Activated CD4-positive, alpha-beta memory T cell treated with anti-CD3 and anti-CD28 coated beads for 36 hours (primary cell): ENCODE results near the gene CSNK2B. TPM values are rescaled to one million over a fixed set of nuclear protein-coding genes. Genes with fewer than 3 reads are reported as not detected.
A peak's percentile ranks its signal among the peaks of the same experiment; 100 is the strongest.

ENCODE experiments used
- CTCF ChIA-PET: fragments of 350-600 bp; sonication (Branson Sonifier 250); formaldehyde crosslinking; loops from one replicate; lab custom pipeline; 2021; ENCODE audit warnings: antibody characterized with exemption, inconsistent platforms; lab: Charles Lee
- POLR2A ChIA-PET: fragments of 350-600 bp; sonication (Branson Sonifier 250); formaldehyde crosslinking; loops from one replicate; lab custom pipeline; 2021; ENCODE audit warnings: antibody characterized with exemption; lab: Charles Lee
- DNase-seq: peaks from one replicate; pipeline ENCODE4 v3.0.0-alpha.2; 2020
- H3K27ac Mint-ChIP-seq: one replicate; pipeline ENCODE4 v1.8.0; 2021; ENCODE audit warnings: mixed read lengths
- H3K27me3 Mint-ChIP-seq: one replicate; pipeline ENCODE4 v1.8.0; 2021; ENCODE audit warnings: mixed read lengths
- H3K36me3 Mint-ChIP-seq: one replicate; pipeline ENCODE4 v1.8.0; 2021; ENCODE audit warnings: mixed read lengths
- H3K4me1 Mint-ChIP-seq: one replicate; pipeline ENCODE4 v1.8.0; 2021; ENCODE audit warnings: low read depth, mixed read lengths
- H3K4me3 Mint-ChIP-seq: one replicate; pipeline ENCODE4 v1.8.0; 2021; ENCODE audit warnings: mild to moderate bottlenecking, mixed read lengths
- H3K9me3 Mint-ChIP-seq: one replicate; pipeline ENCODE4 v1.8.0; 2021; ENCODE audit warnings: mixed read lengths
- intact Hi-C: fragments of 100-400 bp; cut with micrococcal nuclease; formaldehyde crosslinking; loops from one replicate; pipeline ENCODE4 v1.15.1; 2023
- total RNA-seq, 2 experiments: library from RNA; stranded (reverse); gene quantifications; one replicate each; pipeline ENCODE4 v1.2.3, GENCODE V29; 2021

CSNK2B gene
- total RNA-seq, 2 experiments from 2014 or later = 227 to 234 TPM

DNA sequence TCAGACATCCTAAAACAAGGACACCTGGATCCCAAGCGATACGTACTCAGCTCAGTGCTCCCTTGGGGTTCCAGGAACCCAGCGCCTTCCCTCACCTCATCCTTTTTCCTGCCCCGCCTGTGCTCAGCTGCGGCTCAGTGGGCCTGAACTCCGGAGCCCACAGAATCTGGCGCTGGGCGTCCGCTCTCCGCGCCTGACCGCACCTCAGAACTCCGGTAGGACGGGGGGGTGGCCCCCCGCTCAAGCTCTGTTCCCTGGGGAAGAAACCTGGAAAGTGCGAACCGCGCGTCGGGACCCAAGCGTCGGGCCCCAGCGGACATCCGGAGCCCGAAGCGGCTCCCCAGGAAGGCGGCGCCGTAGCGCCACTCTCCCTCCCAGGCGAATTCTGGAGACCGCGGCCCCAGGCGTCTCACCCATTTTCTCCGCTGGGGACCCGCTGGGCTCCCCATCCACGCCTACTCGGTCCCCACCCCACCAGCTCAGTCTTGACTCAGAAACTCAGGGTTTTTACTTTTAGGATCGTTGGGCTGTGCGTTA, 15.3 kb downstream of the CSNK2B start:
- peaks cover 2% of the 10 kb centered on the region for H3K36me3 Mint-ChIP-seq

DNA sequence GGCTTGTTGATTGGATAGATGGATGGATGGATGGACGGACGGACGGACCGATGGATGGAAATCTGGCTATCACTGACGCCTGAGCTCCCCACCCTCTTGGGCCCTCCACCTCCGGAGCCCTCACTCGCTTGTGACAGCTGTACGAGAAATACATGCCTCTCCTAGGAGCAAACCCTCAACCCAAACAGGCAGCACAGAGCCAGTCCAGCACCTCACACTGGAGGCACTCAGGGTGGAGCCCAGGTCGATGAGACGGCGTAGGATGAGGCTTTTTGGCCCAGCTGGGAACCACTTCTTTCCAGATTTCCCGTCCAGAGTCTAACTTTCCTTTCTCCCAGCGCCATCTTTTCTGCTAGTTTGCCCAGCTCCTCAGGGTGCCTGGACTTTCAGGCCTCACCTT, 17.7 kb downstream of the CSNK2B start:
- H3K4me1 Mint-ChIP-seq = peaks cover 15% of the 10 kb centered on the region
- ChIA-PET CTCF (interaction anchor here (1.1 to 2.0 kb wide), 3 partner anchors 9 to 147 kb away, joined by 3 to 7 read pairs (median 4); no protein-coding TSS in a partner anchor), POLR2A (no interaction called here)
- no peaks in the 10 kb centered on the region for H3K27me3 Mint-ChIP-seq
- peaks cover 8% of the 10 kb centered on the region for H3K36me3 Mint-ChIP-seq
- no peak overlapping the region for H3K4me3 Mint-ChIP-seq
- no peak overlapping the region for H3K27ac Mint-ChIP-seq
- intact Hi-C loops = loop anchor here (5.0 kb wide), 1 partner anchor 269 kb away; no protein-coding TSS in a partner anchor
- DNase-seq = no peak
- H3K9me3 Mint-ChIP-seq = no peaks in the 10 kb centered on the region

More for the DNA sequence above, 15.3 kb downstream of the CSNK2B start:
- peak; percentile 67 for DNase-seq
- Mint-ChIP-seq H3K27ac (peak overlapping the region; percentile 44), H3K4me3 (peak overlapping the region; percentile 76), H3K9me3 (no peaks in the 10 kb centered on the region), H3K4me1 (peaks cover 15% of the 10 kb centered on the region), H3K27me3 (no peaks in the 10 kb centered on the region)
- ChIA-PET CTCF (interaction anchor here (0.7 to 1.5 kb wide), 14 partner anchors 8 to 278 kb away, joined by 3 to 10 read pairs (median 4); partner anchors contain the start of genes MSH5, NELFE and SKIC2), POLR2A (interaction anchor here (0.5 to 1.0 kb wide), 4 partner anchors 17 to 124 kb away, joined by 3 read pairs; partner anchors contain the start of gene GPANK1)
- intact Hi-C loops = loop anchor here (2.0 to 5.0 kb wide), 2 partner anchors 58 to 271 kb away; no protein-coding TSS in a partner anchor

DNA sequence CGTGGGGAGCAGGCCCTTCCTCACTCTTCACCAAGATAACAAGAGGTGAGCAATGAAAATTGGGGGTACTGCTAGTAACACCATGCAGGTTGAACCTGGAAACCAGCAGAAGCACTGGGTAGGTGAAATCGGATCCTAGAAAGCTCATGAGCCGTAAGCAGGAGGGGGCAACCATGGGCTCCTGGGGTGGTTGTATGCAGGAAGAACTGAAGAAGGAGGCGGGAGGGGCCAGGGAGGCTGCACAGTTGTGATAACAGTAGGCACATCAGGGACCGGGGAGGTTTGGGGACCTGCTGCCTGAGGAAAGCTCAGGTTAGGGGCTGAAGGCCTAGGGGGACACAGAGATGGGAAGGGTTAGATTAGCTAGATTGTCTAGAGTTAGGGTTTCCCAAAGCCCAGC, 20.6 kb downstream of the CSNK2B start:
- peak overlapping the region; percentile 36 for H3K27ac Mint-ChIP-seq

DNA sequence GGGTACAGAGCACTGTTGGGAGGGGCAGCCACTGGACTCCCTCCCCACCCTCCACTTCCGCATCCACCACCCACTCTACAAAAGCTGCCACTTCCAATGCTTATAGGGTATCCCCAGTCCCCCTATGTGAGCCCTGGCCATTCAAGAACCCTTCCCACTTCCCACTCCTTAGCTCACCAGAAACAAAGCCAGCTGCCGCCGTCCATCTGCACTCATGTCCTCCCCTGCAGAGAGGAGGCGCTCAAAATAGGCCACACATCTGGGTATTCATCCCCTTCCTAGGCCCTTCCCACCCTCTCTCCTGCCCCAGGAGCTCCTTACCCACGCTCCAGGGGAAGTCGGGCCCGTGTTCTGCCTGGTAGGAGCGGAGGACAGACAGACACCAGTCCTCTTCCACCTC, 21.4 kb downstream of the CSNK2B start:
- Mint-ChIP-seq H3K27me3 (no peaks in the 10 kb centered on the region), H3K4me3 (no peak overlapping the region), H3K27ac (no peak overlapping the region), H3K4me1 (peaks cover 5% of the 10 kb centered on the region), H3K9me3 (no peaks in the 10 kb centered on the region), H3K36me3 (peaks cover 10% of the 10 kb centered on the region)
- intact Hi-C loops = no loop called here
- ChIA-PET POLR2A (no interaction called here), CTCF (no interaction called here)
- DNase-seq = no peak

More for the DNA sequence above, 20.6 kb downstream of the CSNK2B start:
- ChIA-PET CTCF (no interaction called here), POLR2A (interaction anchor here (0.8 kb wide), 1 partner anchor 54 kb away, joined by 3 read pairs; the partner anchor contains the start of gene MSH5)
- Mint-ChIP-seq H3K4me1 (peaks cover 9% of the 10 kb centered on the region), H3K36me3 (peaks cover 10% of the 10 kb centered on the region), H3K4me3 (no peak overlapping the region), H3K9me3 (no peaks in the 10 kb centered on the region), H3K27me3 (no peaks in the 10 kb centered on the region)
- no peak for DNase-seq
- intact Hi-C loops = no loop called here

DNA sequence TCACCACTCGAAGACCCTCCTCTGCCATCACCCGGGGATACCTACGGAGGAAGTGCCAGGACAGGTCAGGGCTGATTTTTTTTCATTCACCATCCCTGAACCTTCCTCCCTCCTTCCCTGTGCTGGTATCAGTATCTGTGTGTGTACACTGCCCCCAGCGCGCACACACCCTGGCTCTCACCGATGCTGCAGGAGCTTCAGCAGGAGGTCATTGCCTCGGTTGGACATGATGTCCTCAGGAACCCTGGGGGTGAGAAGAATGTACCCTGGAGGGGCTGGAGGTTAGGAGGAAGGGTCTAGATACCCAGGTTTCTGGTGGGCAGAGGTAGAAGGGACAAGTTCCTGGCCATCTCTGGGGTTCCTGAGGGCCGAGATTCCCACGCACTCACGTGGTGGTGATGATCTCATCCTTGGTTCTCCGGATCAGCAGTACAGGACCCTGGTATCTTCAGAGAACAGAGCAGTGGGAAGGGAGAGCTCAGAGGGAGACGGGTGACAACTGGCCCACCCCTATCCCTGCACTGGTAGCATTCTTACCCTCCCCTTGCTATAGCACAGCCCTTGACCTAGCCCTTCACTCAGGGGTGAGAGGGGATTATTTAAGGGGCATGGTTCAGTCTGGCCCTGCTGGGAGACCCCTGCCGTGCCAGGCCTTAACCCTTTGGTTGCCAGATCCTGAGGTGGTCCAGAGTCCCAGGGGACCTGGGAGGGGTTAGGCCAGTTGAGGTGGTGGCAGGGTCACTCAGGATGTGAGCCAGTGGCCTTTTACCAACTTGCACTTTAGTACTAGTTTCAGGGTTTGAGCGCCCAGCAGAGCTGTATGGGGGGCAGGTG, 22.2 kb downstream of the CSNK2B start:
- DNase-seq = no peak
- intact Hi-C loops = no loop called here
- peaks cover 5% of the 10 kb centered on the region for H3K4me1 Mint-ChIP-seq
- CTCF ChIA-PET = no interaction called here
- POLR2A ChIA-PET = no interaction called here
- no peak overlapping the region for H3K4me3 Mint-ChIP-seq
- H3K27me3 Mint-ChIP-seq = no peaks in the 10 kb centered on the region
- H3K27ac Mint-ChIP-seq = no peak overlapping the region
- no peaks in the 10 kb centered on the region for H3K9me3 Mint-ChIP-seq
- peaks cover 14% of the 10 kb centered on the region for H3K36me3 Mint-ChIP-seq

DNA sequence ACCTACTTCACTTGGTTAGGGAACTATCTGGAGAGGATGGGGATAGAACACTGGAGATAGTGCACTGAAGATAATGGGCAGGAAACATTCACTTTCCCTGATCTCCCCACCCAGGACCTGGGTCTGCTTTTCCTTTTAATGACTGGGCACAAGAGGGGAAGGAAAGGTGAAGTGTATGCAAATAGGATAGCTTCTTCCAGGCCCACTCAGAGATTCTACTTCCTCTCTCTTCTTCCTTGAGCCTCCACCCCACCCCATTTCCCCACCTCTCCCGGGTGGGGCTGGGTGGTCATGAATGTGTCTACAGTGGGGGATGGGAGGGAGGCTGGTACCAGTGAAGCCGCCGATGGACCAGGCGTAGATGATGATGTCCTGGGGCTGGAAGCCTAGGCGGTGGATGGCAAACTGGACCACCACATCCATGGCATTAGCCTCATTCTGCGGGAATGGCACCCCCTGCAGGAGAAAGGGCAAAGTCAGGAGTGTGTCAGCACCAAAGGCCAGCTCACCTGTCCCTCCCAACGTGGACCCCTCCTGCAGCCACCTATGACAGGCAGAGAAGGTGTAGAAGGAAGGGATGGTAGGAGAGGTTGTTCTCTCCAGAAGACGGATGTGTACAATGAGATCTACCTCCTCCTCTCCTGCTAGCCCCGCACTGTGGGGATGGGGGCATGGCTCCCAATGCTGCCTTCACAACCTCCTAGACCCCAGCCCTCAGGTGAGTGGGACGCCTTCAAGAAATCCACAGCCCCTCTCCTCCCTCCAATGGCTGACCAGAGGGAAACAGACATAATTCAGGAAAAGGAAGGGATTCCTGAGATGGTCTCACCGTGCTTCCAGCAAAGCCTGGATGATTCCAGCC, 23.6 kb downstream of the CSNK2B start:
- no peak overlapping the region for H3K4me3 Mint-ChIP-seq
- ChIA-PET POLR2A (no interaction called here), CTCF (interaction anchor here (0.5 to 1.6 kb wide), 9 partner anchors 8 to 143 kb away, joined by 3 to 5 read pairs (median 3); partner anchors contain the start of genes ATP6V1G2, GPANK1, LY6G5C and LY6G6D)
- DNase-seq = no peak
- H3K36me3 Mint-ChIP-seq = peaks cover 20% of the 10 kb centered on the region
- intact Hi-C loops = no loop called here
- peaks cover 5% of the 10 kb centered on the region for H3K4me1 Mint-ChIP-seq
- H3K9me3 Mint-ChIP-seq = no peaks in the 10 kb centered on the region
- no peaks in the 10 kb centered on the region for H3K27me3 Mint-ChIP-seq
- H3K27ac Mint-ChIP-seq = peak overlapping the region; percentile 47

DNA sequence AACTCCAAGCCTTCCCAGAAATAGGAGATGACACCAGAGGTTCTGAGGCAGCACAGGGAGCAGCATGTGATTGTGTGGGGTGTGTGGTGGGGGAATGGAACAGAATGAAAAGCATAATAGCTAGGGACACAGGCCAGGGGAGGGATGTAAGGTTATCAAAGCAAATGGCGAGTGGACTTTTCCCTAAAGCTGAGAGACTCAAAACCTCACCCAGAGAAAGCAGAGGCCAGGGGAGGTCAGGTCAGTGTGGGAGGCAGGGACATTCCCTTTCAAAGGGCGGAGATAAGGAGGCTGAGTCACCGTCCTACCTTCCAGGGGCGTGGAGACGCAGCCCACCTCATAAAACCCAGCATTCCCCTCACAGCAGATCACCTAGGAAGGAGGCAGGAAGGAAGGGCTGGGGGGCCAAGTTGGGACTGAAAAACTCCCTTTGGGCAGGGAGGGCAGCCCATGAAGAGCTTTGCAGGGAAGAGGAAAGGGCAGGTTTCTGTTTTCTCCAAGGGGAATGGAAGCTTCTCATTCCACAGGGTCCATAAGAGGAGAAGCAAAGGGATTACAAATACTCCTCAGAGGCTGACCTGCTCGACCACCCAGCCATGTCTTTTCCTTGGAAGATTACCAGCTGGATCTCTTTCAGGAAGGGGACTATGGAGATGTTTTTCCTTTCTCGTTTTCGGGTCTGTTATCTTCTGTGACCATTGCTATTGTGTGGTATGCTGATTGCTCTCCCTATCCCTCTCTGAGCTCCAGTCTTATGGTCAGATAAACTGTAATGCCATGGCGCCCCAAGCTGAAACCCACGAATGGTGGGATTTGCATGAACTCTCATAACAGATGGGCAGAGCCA, 24.6 kb downstream of the CSNK2B start:
- CTCF ChIA-PET = interaction anchor here (0.5 to 1.7 kb wide), 10 partner anchors 9 to 199 kb away, joined by 3 to 9 read pairs (median 4); partner anchors contain the start of genes ATP6V1G2, GPANK1, LY6G5C and LY6G6D
- intact Hi-C loops = no loop called here
- Mint-ChIP-seq H3K9me3 (no peaks in the 10 kb centered on the region), H3K4me1 (peaks cover 5% of the 10 kb centered on the region), H3K27ac (peak overlapping the region; percentile 47), H3K36me3 (peaks cover 20% of the 10 kb centered on the region), H3K4me3 (no peak overlapping the region), H3K27me3 (no peaks in the 10 kb centered on the region)
- POLR2A ChIA-PET = interaction anchor here (0.6 kb wide), 1 partner anchor 93 kb away, joined by 3 read pairs; no protein-coding TSS in a partner anchor
- no peak for DNase-seq

DNA sequence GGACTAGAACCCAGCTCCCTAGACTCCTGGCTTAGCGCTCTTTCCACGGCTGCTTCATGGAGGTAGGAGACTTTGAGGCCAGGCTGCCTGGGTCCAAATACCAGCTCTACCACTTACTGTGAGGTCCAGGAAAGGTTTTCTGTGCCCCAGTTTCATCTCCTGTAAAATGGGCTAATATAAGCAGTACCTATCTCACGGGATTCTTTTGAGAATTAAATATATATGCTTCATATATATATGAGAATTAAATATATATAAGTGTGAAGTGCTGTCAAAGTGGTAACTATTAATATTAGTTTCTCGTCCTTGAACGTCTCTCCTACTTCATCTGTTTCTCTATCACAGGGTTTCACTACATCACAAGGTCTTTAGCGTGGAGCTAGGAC, 25.2 kb downstream of the CSNK2B start:
- peaks cover 19% of the 10 kb centered on the region for H3K36me3 Mint-ChIP-seq
- H3K4me3 Mint-ChIP-seq = no peak overlapping the region
- ChIA-PET CTCF (interaction anchor here (0.9 to 1.7 kb wide), 4 partner anchors 24 to 198 kb away, joined by 3 to 9 read pairs (median 4); partner anchors contain the start of gene LY6G6D), POLR2A (no interaction called here)
- peaks cover 5% of the 10 kb centered on the region for H3K4me1 Mint-ChIP-seq
- H3K9me3 Mint-ChIP-seq = no peaks in the 10 kb centered on the region
- DNase-seq = no peak
- H3K27ac Mint-ChIP-seq = no peak overlapping the region
- no peaks in the 10 kb centered on the region for H3K27me3 Mint-ChIP-seq
- intact Hi-C loops = no loop called here

DNA sequence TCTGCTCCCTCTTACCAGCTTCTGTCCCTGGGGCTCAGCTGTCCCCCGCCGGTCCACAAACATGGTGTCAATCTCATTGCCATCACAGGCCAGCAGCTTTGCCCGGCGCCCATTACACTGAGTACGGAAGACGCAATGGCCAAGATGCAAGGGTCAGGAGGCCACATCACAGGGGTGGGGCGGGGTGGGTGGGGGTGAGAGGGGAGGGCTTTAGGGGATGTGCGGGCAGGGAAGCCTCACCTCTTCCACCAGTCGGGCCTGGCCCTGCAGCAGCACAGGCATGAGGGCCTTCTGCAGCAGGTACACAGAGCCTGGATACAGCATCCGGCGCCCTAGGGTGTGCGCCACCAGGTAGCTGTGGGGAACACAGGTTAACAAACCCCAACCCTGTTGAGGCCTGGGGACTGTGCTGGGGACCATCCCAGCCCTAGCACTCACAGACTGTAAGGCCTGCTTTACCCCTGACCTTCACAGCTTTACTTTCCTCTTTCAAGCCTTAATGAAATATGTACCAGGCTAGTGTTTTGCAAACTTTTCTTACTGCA, 25.8 kb downstream of the CSNK2B start:
- no peaks in the 10 kb centered on the region for H3K9me3 Mint-ChIP-seq
- H3K27me3 Mint-ChIP-seq = no peaks in the 10 kb centered on the region
- intact Hi-C loops = no loop called here
- H3K4me1 Mint-ChIP-seq = peaks cover 5% of the 10 kb centered on the region
- ChIA-PET CTCF (interaction anchor here (0.6 to 2.6 kb wide), 5 partner anchors 23 to 197 kb away, joined by 3 to 11 read pairs (median 4); partner anchors contain the start of gene LY6G6D), POLR2A (no interaction called here)
- DNase-seq = no peak
- no peak overlapping the region for H3K4me3 Mint-ChIP-seq
- H3K27ac Mint-ChIP-seq = no peak overlapping the region
- peaks cover 18% of the 10 kb centered on the region for H3K36me3 Mint-ChIP-seq

DNA sequence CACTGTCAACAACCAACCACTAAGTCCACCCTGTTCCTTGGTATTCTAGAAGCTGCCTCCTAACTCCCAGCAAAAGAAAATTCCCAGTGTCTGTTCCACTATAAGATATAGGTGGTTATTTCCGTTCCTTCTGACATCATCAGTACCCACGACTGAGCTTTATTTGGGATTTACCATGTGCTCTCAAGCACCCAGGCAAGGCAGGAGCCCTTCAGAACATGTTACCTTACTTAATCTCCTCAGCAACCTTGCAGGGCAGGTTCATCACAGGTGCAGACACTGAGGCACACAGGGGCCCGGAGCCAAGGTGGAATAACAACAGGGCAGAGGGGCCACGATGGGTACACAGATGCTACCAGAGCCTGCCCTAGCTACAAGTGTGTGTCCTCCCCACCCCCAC, 26.5 kb downstream of the CSNK2B start:
- intact Hi-C loops = no loop called here
- no peak overlapping the region for H3K4me3 Mint-ChIP-seq
- POLR2A ChIA-PET = no interaction called here
- no peak overlapping the region for H3K27ac Mint-ChIP-seq
- peaks cover 7% of the 10 kb centered on the region for H3K4me1 Mint-ChIP-seq
- no peak for DNase-seq
- H3K9me3 Mint-ChIP-seq = no peaks in the 10 kb centered on the region
- H3K36me3 Mint-ChIP-seq = peaks cover 18% of the 10 kb centered on the region
- no peaks in the 10 kb centered on the region for H3K27me3 Mint-ChIP-seq
- CTCF ChIA-PET = interaction anchor here (0.6 to 2.6 kb wide), 3 partner anchors 8 to 77 kb away, joined by 3 to 11 read pairs (median 4); no protein-coding TSS in a partner anchor
